ENCODE data around the gene EIF2AK3.

GRCh38 chr2:88540346-88540745, 86.9 kb downstream of the EIF2AK3 start:
- TF ChIP-seq CTCF (conservative IDR thresholded peaks at IDR 0.05 in 1 of 2, IDR thresholded peaks at IDR 0.05 in 1 of 2; ENCODE audit: low read depth in 1 of 2, low read length in 2 of 2): no peak
- TF ChIP-seq EZH2 (IDR thresholded peaks at IDR 0.05; ENCODE audit: low read length, missing control alignments): no peak

Data from fibroblast of lung (primary cell).